Jurkat, Clone E6-1 (cell line): Measurements from ENCODE around the gene EPB41.
"Not testable (repeated sequence)": the region's sequence is repeated elsewhere in the genome, so short reads cannot be mapped to it uniquely, and the experiment has no call there.

Experiments used
- DNase-seq: peaks from one replicate; pipeline ENCODE4 v3.0.0-alpha.2; 2011; ENCODE audit warnings: low read depth, low spot score
- H3K4me3 ChIP-seq: 2 replicates; pipeline ENCODE4 v1.5.1; 2011; ENCODE audit warnings: mild to moderate bottlenecking, low read length, control low read depth, moderate library complexity

Gene EPB41

DNA sequence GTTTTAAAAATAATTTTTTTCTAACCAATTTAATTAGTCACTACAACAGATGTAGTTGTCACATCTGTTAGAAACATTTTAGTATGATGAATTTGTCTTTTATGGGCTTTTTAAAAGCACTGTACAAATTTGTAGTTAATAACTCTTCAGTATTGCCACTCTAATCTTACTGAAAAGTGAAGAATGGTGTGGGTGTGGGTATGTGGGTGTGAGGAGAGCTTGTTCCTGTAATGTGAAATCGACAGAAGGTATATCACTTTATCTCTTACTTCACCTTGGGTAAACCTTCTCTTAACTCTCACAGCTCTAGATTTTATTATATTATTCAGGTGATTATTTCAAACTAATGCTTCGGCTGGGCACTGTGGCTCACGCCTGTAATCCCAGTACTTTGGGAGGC lies 166.8 kb downstream of the EPB41 start:
- no peak for DNase-seq
- no peak overlapping the region for H3K4me3 ChIP-seq

DNA sequence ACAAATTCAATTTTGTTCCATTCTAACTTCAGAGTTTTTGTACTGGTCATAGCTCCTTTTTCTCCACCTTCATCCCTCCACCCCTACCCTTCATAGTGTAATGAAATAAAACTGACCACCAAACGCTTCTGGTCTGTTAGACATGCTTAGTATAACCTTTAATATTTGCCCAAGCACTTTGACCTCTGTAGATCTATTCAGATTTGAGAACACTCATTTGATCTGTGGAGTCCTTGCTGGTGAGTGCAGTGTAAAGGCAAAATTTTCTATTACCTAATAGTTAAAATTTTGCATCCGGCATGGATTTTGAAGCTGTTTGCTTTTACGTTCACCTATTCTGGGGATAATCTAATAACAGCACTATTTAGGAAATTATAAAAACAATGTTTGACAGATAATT lies 168.2 kb downstream of the EPB41 start:
- no peak for DNase-seq
- no peak overlapping the region for H3K4me3 ChIP-seq

DNA sequence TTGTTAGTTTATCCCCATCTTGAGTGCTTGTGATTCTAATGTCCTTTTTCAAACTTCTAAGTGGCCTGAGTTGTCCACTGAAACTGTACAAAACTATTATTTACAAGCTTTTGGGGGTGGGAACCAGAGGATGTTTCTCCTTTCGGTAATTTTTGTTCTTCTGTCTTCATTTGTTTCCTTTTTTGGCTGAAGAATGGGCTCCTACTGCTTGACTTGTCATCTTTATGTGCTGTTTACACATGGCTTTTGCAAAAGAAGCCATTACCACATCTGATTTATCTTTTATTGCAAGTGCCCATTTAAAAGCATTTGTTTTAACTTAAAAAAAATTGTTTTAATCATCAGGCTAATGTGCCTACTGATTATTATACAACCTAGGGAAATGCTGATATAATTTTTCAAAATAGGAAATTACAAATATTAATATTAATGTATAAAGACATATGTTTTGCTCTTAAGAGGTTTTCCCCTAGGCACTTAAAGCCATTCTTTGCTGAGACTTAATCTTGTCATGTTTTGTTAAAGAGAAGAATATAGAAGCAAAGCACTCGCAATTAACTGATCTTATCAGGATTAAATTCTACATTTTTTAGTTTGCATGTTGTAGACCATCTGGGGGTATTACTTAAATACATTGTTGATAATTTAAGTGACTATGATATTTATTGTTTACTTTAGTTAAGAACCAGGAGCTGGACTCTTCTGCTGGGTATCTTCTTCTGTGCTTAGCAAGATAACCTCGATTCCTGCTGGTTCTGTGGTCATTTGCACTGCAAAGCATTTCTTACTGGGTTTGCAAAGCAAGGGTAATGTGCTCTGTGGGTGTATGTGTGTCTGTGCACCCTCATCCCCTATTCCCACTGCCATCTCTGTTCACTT lies 169.2 kb downstream of the EPB41 start:
- no peak overlapping the region for H3K4me3 ChIP-seq
- no peak for DNase-seq

DNA sequence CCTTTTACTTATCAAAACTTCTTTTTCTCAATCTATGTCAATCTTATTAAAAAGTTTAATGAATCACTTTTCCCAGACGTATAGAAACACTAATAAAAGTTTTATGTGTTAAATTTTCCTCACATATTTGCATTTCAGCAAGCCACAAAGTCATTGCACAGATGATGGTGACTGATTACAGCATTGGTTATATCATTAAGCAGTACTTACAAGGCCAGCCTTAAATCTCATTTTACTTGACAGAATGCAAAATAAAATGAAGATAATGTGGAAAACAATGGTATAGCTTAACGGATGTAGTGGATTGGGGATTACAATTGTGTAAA lies 169.8 kb downstream of the EPB41 start:
- no peak for DNase-seq
- H3K4me3 ChIP-seq: no peak overlapping the region

DNA sequence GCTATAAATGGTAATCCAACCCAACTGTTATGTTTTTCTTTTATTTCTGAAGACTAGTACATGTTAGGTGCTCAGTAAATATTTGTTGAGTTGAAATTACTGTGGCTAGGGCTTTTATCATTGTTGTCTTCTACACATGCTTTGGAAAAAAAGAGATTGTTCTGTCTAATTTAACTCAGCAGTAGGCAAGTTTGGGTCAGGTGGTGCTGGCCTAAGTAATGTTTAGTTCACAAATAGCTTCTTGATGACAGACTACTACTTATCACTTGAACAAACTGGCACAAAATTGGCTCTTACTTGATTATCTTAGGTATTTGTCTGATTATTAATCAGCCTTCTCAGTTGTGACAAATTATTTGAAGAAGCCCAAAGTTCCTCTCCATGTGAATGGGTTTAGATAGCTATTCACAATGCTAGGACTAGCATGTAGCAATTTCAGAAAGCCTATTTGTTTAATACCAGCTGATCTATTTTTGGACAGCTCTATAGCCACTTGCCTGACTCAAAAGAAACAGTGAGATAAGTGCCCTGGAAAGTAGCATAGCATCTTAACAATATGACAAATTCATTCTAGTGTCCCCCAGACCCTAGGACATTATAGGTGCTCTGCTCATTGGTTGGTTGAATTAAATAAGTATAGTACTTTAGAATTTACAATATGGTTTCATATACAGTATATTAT lies 176.7 kb downstream of the EPB41 start:
- no peak overlapping the region for H3K4me3 ChIP-seq
- DNase-seq: no peak

DNA sequence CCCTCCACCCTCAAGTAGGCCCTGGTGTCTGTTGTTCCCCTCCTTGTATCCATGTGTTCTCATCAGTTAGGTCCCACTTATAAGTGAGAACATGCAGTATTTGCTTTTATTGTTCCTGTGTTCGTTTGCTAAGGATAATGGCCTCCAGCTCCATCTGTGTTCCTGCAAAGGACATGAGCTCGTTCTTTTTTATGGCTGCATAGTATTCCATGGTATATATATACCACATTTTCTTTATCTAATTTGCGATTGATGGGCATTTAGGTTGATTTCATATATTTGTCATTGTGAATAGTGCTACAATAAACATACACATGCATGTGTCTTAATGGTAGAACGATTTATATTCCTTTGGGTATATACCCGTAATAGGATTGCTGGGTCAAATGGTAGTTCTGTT lies 178.3 kb downstream of the EPB41 start:
- DNase-seq: not testable (repeated sequence)

DNA sequence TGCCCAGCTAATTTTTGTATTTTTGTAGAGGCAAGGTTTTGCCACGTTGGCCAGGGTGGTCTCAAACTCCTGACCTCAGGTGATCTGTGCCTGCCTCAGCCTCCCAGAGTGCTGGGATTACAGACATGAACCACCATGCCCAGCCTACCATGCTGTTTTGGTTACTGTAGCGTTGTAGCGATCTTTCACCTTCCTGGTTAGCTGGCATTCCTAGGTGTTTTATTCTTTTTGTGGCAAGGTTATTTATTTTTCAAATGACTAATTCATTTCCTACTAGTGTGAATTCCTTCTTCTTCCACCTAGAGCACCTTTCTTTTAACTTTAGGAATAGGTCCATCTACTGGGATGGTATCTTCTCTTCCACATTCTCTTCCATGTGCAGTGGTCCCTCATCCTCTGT lies 180.1 kb downstream of the EPB41 start:
- H3K4me3 ChIP-seq: no peak overlapping the region
- DNase-seq: no peak

More for the DNA sequence above, 178.3 kb downstream of the EPB41 start:
- H3K4me3 ChIP-seq: not testable (repeated sequence)

DNA sequence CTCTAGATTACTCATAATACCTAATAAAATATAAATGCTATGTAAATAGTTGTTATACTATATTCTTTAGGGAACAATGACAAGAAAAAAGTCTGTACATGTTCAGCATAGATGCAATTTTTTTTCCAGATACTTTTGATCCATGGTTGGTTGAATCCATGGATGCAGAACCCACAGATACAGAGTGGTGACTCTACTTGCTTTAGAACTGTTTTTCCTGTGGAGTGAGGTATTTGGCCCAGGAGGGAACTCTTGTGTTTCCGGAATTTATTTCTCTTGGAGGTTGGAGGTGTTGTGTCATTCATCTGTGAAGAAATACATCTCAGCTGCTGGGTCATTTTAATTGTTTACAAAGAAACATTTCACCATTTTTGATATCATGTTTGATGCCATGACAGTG lies 180.6 kb downstream of the EPB41 start:
- no peak for DNase-seq
- no peak overlapping the region for H3K4me3 ChIP-seq

DNA sequence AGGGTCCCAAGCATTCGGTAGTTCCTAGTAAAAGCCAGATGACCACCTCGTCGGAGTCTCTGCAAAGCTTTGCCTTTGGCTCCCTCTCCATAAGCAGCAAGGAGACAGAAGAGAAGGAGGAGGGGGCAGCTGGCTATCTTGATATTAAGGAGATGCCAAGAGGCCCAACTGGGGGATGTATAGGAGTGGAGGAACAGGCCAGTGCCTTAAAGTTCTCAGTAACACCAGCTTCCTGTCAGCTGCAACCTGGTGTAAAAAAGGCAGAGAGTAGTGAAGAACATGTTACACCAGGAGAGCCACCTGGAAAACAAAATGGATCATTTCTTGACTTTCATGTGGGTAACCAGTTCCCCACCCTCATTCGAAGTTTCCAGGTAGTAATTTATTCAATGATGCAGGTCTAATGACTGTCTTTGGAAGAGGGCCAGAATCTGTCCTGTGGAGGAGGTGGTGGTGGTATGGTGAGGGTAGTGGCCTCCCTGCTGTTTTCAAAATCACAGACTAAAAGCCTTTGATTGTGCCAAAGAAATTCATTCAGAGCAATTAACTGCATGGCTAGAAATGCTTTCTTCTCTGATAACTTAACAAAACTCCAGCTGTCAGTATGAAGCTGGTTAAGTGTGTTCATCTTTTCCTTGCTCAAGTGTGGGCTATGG lies 182.0 kb downstream of the EPB41 start:
- no peak overlapping the region for H3K4me3 ChIP-seq
- DNase-seq: peak; percentile 18

DNA sequence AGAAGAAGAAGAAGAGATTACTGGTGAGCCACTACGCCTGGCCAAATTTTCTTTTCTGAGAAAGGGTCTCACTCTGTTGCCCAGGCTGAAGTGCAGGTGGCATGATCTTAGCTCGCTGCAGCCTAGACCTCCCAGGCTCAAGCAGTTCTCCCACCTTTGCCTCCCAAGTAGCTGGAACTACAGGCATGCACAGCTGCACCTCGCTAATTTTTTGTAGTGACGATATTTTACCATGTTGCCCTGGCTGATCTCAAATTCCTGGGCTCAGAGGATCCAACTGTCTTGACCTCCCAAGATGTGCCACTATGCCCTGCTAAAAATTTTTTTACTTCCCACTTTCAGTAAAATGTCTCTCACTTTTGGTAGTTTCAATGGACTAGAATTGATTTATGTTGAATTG lies 184.9 kb downstream of the EPB41 start:
- no peak for DNase-seq
- no peak overlapping the region for H3K4me3 ChIP-seq

DNA sequence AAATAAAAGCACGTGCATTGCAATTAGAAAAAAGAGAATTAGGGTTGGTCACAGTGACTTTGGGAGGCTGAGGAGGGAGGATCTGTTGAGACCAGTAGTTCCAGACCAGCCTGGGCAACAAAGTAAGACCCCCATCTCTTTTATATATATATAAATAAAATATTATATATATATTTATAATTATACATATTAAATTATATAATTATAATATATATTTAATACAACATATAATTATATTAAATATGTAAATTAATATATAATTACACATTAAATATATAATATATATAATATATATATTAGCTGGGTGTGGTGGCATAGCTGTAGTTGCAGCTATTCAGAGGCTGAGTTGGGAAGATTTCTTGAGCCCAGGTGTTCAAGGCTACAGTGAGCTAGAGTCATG lies 186.1 kb downstream of the EPB41 start:
- no peak for DNase-seq
- H3K4me3 ChIP-seq: no peak overlapping the region

DNA sequence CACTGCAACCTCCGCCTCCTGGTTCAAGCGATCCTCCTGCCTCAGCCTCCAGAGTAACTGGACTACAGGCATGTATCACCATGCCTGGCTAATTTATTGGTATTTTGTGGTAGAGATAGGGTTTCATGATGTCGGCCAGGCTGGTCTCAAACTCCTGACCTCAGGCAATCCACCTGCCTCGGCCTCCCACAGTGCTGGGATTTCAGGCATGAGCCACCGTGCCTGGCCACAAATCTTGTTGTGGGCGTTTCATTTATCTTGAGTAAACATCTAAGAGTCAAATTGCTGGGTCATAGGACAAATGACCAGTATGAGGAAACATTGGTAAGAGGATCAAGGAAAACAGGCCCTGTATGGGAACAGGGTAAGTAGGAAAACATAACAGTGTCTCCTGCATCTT lies 191.5 kb downstream of the EPB41 start:
- no peak overlapping the region for H3K4me3 ChIP-seq
- no peak for DNase-seq

DNA sequence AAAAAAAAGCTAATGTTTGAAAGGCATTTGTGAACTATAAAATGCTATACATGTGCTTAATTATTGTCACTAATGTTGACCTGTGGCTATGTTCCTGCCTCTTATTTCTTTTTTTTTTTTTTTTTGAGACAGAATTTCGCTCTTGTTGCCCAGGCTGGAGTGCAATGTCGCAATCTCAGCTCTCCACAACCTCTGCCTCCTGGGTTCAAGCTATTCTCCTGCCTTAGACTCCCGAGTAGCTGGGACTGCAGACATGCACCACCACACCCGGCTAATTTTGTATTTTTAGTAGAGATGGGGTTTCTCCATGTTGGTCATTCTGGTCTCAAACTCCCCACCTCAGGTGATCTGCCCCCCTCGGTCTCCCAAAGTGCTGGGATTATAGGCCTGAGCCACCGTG lies 193.7 kb downstream of the EPB41 start:
- not testable (repeated sequence) for H3K4me3 ChIP-seq, DNase-seq

DNA sequence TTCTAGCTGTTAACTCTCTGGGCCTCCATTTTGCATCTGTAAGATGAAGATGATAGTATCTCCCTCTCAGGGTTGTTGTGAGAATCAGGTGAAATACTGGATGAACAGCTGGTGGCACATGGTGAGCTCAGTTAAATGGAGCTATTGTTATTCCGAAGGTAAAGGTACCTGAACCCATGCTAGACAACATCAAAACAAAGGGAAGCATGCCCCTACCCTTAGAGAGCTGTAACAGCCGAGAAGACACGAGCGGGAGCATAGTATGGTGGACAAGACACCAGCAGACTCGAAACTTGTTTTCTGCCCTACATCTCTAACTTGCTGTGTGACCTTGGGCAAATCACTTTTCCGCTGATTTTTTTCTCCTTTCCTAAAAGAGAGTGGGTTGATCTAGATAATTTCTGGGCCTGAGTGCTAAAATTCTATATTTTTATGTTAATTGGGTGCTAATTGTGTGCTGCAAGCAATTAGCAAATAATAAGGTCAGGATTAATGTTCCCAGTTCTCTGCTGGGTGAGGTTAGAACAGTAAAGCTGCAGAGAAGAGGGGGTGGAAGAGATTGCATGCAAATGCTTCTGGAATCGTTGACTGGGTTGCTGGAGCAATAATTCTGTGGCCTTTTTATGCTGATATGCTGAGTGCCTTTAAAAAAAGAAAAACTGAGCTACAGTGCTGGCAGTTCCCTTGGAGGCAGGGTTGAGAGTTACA lies 198.5 kb downstream of the EPB41 start:
- H3K4me3 ChIP-seq: no peak overlapping the region
- DNase-seq: no peak

DNA sequence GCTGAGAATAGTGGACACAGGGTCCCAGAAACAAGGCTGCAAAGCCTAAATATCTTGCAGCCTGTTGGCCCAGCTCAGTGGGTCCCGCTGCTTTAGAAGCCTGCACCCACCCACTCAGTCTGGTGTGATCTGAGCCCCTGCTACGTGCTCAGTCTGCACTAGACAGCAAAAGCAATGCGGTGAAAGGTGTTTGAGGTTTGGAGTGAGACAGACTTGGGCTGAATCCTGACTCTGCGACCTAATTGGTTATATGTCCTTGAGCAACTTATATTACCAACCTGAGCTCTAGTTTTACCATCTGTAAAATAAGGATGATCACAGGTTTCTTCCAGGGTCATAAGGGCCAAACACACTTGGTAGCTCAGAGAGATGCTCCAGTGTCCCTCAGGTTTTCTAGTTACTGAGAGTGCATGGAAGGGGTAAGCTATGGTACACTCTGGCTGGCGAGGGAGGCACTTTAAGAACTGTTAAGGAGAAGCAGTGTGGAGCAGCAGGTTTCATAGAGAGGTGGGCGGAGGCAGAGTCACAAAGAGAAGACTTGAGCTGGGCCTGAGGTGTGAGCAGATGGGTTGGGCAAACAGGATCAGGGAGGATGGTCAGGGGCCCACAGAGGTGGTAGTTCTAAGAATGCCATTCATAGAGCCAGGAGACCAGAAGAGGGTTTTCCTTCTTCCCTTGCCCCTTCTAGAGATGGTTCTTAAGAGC lies 199.2 kb downstream of the EPB41 start:
- DNase-seq: no peak
- no peak overlapping the region for H3K4me3 ChIP-seq

DNA sequence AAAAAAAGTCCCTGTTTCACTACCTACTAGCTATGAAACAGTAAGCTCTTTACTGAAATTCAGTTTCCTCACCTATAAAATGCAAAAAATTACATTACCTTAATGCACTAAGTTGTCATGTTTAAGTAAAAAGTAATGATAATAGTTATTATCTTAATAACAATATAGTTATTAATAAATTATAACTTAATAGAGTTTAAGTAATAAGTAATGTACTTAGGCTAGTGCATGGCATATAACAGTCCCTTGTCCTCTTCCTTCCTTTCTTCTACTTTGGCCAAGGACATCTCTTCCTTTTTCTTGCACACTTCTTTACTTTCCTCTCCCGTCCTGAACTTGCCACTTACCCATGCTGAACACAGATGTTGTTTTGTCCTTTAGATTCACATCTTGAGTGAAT lies 200.3 kb downstream of the EPB41 start:
- no peak overlapping the region for H3K4me3 ChIP-seq
- no peak for DNase-seq

DNA sequence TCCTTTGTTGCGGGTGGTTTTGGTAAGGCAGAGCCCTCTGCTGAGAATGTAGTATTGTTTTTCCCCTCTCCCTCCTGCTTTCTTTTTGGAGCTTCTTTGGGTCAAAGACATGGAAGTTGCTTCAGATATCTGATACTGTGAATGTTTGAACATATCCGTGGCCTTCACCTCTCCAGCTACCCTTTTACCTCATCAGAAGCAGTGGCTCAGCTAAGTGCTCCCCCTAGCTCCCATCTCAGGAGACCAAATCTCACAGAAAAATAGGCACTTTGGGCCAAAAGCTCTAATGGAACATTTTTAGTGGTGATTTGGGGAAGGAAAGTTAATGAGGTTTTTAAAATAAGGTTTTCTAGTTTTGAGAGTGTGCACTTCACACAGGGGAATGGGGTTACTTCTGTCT lies 203.0 kb downstream of the EPB41 start:
- DNase-seq: no peak
- no peak overlapping the region for H3K4me3 ChIP-seq

DNA sequence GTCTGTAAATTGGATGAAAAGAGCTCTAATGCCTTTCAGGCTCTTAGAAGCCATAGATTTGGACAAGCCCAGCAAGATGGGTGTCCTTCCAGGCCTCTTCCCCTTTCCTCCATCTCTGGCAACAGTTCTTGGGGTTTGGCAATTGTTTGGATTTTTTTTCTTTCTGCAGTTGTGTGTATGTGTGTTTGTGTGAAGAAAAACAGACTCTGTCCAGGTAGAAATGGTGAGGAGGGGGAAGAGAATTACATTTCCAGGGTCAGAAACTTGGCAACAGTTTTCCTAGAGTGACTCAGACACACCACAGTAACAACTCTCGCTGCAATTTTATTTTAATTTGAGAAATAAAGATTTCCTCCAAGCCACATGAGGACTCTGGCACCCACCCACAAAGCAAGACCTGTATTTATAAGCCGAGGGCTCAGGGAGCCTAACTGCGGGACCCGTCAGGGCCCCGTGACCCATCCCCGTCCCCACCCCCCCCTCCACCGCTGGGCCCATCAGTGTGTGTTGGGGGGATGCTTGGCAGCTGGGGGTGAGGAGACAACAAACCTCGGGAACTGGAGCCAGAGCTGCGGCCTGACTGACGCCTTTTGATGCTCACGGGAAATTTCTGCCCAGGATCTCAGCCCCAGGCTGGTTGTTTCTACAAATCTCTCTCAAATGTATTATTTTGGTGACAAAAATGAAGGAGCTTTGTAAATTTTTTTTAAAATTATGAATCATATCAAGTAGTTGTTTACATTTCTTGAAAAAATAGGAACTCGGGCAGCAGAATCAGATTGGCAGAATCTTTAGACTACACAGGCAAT lies 205.0 kb downstream of the EPB41 start:
- H3K4me3 ChIP-seq: no peak overlapping the region
- DNase-seq: no peak
